Hepatic stellate cell (primary cell): ENCODE results near the gene SF3A2.

ENCODE experiments used
- DNase-seq: peaks from one replicate; pipeline ENCODE4 v3.0.0; 2011; ENCODE audit warnings: low spot score

SF3A2 gene

DNA sequence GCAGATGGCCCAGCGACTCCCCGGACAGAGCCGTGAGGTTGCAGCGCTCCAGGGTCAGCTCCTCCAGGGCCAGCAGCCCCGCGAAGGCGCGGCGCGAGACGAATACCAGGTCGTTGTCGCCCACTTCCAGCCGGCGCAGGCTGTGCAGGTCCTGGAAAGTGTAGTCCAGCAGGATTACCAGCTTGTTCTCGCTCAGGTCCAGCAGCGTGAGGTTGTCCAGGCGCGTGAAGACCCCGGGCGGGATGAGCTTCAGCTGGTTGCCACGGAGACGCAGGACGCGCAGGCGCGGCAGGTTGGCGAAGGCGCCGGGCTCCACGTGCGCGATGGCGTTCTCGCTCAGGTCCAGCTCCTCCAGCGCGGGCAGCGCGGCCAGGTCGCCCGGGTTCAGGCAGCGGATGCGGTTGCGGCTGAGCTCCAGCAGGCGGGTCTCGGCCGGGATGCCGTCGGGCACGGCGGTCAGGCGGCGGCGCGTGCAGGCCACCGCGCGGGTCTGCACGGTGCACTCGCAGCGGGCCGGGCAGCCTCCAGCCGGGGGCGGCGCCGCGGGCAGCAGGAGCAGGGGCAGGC, 54.6 kb downstream of the SF3A2 start:
- no peak for DNase-seq

DNA sequence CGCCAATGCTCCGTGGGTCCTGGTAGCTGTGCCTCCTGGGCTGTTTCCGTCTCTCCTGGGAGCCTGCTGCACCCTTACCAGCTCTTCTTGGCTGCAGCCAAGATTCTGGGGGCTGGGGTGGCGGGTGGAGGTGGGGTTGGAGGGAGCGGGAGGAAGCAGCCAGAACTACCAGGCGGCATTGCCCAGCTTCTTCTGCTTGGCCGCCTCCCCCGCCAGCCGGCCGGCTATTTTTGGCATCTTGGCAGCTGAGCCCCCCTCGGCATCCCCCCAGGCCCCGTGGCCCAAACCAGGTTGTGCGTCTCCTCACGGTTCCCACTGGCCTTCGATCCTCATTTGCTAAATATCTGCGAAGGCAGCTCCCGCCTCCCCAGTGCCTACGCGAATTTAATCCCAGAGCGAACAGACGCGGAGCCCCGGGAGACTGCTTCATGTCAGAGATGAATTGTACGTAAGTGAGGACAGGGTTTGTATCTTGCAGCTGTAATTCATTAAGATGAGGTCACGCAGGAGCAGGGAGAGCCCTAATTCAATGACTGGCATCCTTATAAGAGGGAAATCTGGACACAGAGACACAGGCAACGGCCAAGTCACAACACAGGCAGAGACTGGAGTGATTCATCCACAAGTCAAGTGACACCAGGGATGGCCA, 58.2 kb downstream of the SF3A2 start:
- peak; percentile 87 for DNase-seq

DNA sequence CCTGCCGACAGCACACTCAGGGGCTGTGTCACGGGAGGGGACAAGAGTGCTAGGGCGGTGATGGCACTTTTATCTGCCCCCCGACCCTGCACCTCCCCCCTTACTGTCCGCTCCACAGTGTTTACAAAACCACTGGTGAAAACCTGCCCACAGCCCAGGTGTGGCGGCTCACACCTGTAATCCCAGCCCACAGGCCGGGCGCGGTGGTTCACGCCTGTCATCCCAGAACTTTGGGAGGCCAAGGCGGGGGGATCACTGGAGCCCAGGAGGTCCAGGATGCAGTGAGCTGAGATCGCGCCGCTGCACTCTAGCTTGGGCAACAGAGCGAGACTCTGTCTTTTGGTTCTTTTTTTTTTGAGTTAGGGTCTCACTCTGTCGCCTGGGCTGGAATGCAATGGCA, 59.5 kb downstream of the SF3A2 start:
- no peak for DNase-seq
